CD4-positive, alpha-beta T cell (primary cell): ENCODE data around the gene TKTL2. TPM values are rescaled to one million over a fixed set of nuclear protein-coding genes. Genes with fewer than 3 reads are reported as not detected.

ENCODE experiments used
- ATAC-seq: fragments of 200-7000 bp; cut with Tn5 transposase; one replicate; pipeline ENCODE4 v1.10.0; 2022; ENCODE audit warnings: mild to moderate bottlenecking; ENCODE audit not compliant: poor library complexity
- CTCF ChIA-PET: fragments of 350-600 bp; sonication (Branson Sonifier 250); formaldehyde crosslinking; loops from one replicate; lab custom pipeline; 2021; ENCODE audit warnings: antibody characterized with exemption, inconsistent platforms; lab: Charles Lee
- POLR2A ChIA-PET: fragments of 350-600 bp; sonication (Branson Sonifier 250); formaldehyde crosslinking; loops from one replicate; lab custom pipeline; 2021; ENCODE audit warnings: antibody characterized with exemption, inconsistent platforms; lab: Charles Lee
- DNase-seq, 14 experiments: peaks; one replicate each; pipeline ENCODE4 v3.0.0-alpha.2; 2013 to 2020; ENCODE audit warnings: mixed read lengths in 2 of 14
- H3K27ac ChIP-seq, 2 donors: one replicate each; pipeline versions ENCODE4 v1.5.1 to v1.7.0; 2013; ENCODE audit warnings: low read length in 2 of 2, low read depth in 1 of 2, mild to moderate bottlenecking in 1 of 2
- H3K27me3 ChIP-seq, 2 experiments: 1 replicate in 1 of 2; 2 replicates in 1 of 2; pipeline versions ENCODE4 v1.6.1 to v1.7.0; 2013; ENCODE audit warnings: low read length in 2 of 2, control low read depth in 1 of 2, mild to moderate bottlenecking in 1 of 2, moderate library complexity in 1 of 2; ENCODE audit not compliant: insufficient read depth in 2 of 2, control insufficient read depth in 1 of 2
- H3K36me3 ChIP-seq: one replicate; pipeline ENCODE4 v1.6.1; 2013; ENCODE audit warnings: low read length, control low read depth; ENCODE audit not compliant: insufficient read depth
- H3K4me1 ChIP-seq: one replicate; pipeline ENCODE4 v1.6.1; 2013; ENCODE audit warnings: low read length, control low read depth; ENCODE audit not compliant: insufficient read depth
- H3K4me3 ChIP-seq: one replicate; pipeline ENCODE4 v1.5.1; 2013; ENCODE audit warnings: mild to moderate bottlenecking, low read length, moderate library complexity
- H3K9me3 ChIP-seq, 2 experiments: 1 replicate in 1 of 2; 2 replicates in 1 of 2; pipeline versions ENCODE4 v1.6.1 to v1.7.0; 2013; ENCODE audit warnings: low read length in 2 of 2, mild to moderate bottlenecking in 2 of 2, control low read depth in 1 of 2, moderate library complexity in 1 of 2; ENCODE audit not compliant: control insufficient read depth in 1 of 2, insufficient read depth in 1 of 2
- H3K27ac Mint-ChIP-seq: one replicate; pipeline ENCODE4 v1.8.0; 2020; ENCODE audit warnings: mixed read lengths
- H3K27me3 Mint-ChIP-seq: one replicate; pipeline ENCODE4 v1.8.0; 2021; ENCODE audit warnings: mixed read lengths
- H3K36me3 Mint-ChIP-seq: one replicate; pipeline ENCODE4 v1.8.0; 2021; ENCODE audit warnings: low read depth, mixed read lengths
- H3K4me1 Mint-ChIP-seq: one replicate; pipeline ENCODE4 v1.8.0; 2021; ENCODE audit warnings: low read depth, mixed read lengths
- H3K4me3 Mint-ChIP-seq: one replicate; pipeline ENCODE4 v1.8.0; 2020; ENCODE audit warnings: mild to moderate bottlenecking, mixed read lengths
- H3K9me3 Mint-ChIP-seq: one replicate; pipeline ENCODE4 v1.8.0; 2020; ENCODE audit warnings: mixed read lengths
- intact Hi-C, 2 experiments: fragments of 100-400 bp; cut with DNase I in 1 of 2; cut with micrococcal nuclease in 1 of 2; formaldehyde crosslinking; loops; one replicate each; pipeline versions ENCODE4 v1.15.1 to v1.9.0; 2023 to 2025; cut with DNase I, micrococcal nuclease
- total RNA-seq, 174 experiments: library from RNA in 2 of 174; stranded (reverse) in 2 of 174; gene quantifications; one replicate each; pipeline ENCODE4 v1.2.3 and lab custom pipeline; 2021 to 2026
- TF ChIP-seq, protein P1 (sequence below): fragments of 200-600 bp; IDR thresholded peaks from one replicate; pipeline ENCODE4 v1.8.0; 2022; ENCODE audit warnings: antibody characterized with exemption, mild to moderate bottlenecking

TKTL2 gene
- total RNA-seq, 2 experiments from 2014 or later, result not detected

DNA sequence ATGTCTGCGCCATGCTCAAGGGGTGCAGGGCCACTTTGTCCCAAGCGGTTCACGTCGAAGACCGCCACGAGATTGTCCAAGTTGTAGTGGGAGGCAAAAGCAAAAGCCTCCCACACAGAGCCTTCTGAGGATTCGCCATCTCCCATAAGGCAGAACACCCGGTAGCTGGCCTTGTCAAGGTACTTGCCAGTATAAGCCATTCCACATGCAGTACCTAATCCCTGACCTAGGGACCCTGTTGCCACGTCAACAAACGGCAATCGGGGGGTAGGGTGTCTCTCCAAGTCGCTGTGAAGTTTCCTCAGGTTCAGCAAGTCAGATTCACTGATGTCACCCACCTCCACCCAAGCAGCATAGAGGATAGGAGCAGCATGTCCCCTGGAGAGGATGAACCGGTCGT is 424 bp downstream of the TKTL2 start:
- CTCF ChIA-PET, result no interaction called here
- intact Hi-C loops, result no loop called here

GRCh38 chr4:163470391-163470790 is 3.2 kb downstream of the TKTL2 start:
- POLR2A ChIA-PET, result no interaction called here
- peaks cover 0 to 4% of the 10 kb centered on the region in 2 experiments for H3K9me3 ChIP-seq

More for the DNA sequence above, 424 bp downstream of the TKTL2 start:
- no peak overlapping the region for H3K27ac Mint-ChIP-seq
- peaks cover 0 to 4% of the 10 kb centered on the region in 2 experiments for H3K9me3 ChIP-seq
- no peaks in the 10 kb centered on the region for H3K36me3 Mint-ChIP-seq
- H3K27me3 Mint-ChIP-seq, result peaks cover 16% of the 10 kb centered on the region
- no peaks in the 10 kb centered on the region for H3K4me1 Mint-ChIP-seq
- no peak overlapping the region for H3K27ac ChIP-seq
- TF ChIP-seq, protein P1, sequence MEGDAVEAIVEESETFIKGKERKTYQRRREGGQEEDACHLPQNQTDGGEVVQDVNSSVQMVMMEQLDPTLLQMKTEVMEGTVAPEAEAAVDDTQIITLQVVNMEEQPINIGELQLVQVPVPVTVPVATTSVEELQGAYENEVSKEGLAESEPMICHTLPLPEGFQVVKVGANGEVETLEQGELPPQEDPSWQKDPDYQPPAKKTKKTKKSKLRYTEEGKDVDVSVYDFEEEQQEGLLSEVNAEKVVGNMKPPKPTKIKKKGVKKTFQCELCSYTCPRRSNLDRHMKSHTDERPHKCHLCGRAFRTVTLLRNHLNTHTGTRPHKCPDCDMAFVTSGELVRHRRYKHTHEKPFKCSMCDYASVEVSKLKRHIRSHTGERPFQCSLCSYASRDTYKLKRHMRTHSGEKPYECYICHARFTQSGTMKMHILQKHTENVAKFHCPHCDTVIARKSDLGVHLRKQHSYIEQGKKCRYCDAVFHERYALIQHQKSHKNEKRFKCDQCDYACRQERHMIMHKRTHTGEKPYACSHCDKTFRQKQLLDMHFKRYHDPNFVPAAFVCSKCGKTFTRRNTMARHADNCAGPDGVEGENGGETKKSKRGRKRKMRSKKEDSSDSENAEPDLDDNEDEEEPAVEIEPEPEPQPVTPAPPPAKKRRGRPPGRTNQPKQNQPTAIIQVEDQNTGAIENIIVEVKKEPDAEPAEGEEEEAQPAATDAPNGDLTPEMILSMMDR, result no peak
- H3K9me3 Mint-ChIP-seq, result no peaks in the 10 kb centered on the region
- no peak overlapping the region for H3K4me3 Mint-ChIP-seq
- no peak for ATAC-seq
- H3K27me3 ChIP-seq, result no peaks in the 10 kb centered on the region
- H3K4me3 ChIP-seq, result no peak overlapping the region
- H3K4me1 ChIP-seq, result no peaks in the 10 kb centered on the region
- H3K36me3 ChIP-seq, result no peaks in the 10 kb centered on the region
- POLR2A ChIA-PET, result no interaction called here
- no peak for DNase-seq

DNA sequence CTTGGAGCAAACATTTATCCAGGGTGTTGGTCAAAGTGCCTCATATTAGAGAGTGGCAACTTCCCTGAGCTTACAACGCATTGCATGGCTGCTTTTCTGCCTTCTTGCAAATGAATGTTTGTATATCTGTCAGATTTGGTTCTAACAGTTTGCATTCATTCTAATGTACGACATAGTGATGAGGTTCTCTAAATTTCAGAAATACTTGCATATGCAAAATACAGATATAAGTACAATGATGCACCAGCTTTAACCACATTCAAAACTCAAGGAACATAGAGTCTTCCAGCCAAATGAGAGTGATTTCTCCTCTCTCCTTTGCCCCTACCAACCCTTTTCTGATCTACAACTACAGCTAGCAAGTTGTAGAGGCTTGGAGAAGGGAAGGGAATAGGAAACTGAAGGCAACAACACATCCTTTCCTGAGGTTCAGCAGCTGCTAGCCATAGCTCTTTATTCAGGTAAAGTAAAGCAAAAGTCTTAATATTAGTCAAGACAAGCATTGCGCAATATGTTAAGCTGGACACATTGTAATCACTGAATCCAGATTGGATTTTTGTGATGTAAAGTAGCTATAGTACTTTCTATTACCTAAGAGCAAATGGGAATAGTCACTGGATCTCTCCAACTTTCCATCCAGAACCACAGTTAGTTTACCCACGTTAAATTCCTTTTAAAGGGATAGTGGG is 6.3 kb downstream of the TKTL2 start:
- H3K4me3 Mint-ChIP-seq, result no peak overlapping the region
- Histone ChIP-seq H3K36me3 (no peaks in the 10 kb centered on the region), H3K4me1 (no peaks in the 10 kb centered on the region), H3K27me3 (no peaks in the 10 kb centered on the region), H3K27ac (no peak overlapping the region), H3K4me3 (no peak overlapping the region), H3K9me3 (no peaks in the 10 kb centered on the region)
- no peak overlapping the region for H3K27ac Mint-ChIP-seq
- no peak for ATAC-seq
- ChIA-PET POLR2A (no interaction called here), CTCF (no interaction called here)
- H3K4me1 Mint-ChIP-seq, result no peaks in the 10 kb centered on the region
- peaks cover 26% of the 10 kb centered on the region for H3K27me3 Mint-ChIP-seq
- H3K9me3 Mint-ChIP-seq, result no peaks in the 10 kb centered on the region
- TF ChIP-seq, protein P1, result no peak
- H3K36me3 Mint-ChIP-seq, result no peaks in the 10 kb centered on the region
- no peak for DNase-seq
- intact Hi-C loops, result no loop called here

More at GRCh38 chr4:163470391-163470790, 3.2 kb downstream of the TKTL2 start:
- Mint-ChIP-seq H3K9me3 (no peaks in the 10 kb centered on the region), H3K4me3 (no peak overlapping the region), H3K27me3 (peaks cover 19% of the 10 kb centered on the region), H3K36me3 (no peaks in the 10 kb centered on the region), H3K4me1 (no peaks in the 10 kb centered on the region), H3K27ac (no peak overlapping the region)
- no peak for ATAC-seq
- Histone ChIP-seq H3K4me3 (no peak overlapping the region), H3K36me3 (no peaks in the 10 kb centered on the region), H3K27me3 (no peaks in the 10 kb centered on the region), H3K4me1 (no peaks in the 10 kb centered on the region), H3K27ac (no peak overlapping the region)
- TF ChIP-seq, protein P1, result no peak
- intact Hi-C loops, result no loop called here
- no peak for DNase-seq
- CTCF ChIA-PET, result no interaction called here
